Camera-type eye (tissue), 1 donor: Measurements from ENCODE around the gene ZNF99. TPM values are rescaled to one million over a fixed set of nuclear protein-coding genes. Genes with fewer than 3 reads are reported as not detected.

Experiments
- total RNA-seq: library from RNA; depleted of rRNA; stranded (reverse); fragments of >200 nt; gene quantifications from one replicate; pipeline ENCODE4 v1.2.3, GENCODE V29; 2014

The ZNF99 gene
- total RNA-seq = 1.3 TPM

DNA sequence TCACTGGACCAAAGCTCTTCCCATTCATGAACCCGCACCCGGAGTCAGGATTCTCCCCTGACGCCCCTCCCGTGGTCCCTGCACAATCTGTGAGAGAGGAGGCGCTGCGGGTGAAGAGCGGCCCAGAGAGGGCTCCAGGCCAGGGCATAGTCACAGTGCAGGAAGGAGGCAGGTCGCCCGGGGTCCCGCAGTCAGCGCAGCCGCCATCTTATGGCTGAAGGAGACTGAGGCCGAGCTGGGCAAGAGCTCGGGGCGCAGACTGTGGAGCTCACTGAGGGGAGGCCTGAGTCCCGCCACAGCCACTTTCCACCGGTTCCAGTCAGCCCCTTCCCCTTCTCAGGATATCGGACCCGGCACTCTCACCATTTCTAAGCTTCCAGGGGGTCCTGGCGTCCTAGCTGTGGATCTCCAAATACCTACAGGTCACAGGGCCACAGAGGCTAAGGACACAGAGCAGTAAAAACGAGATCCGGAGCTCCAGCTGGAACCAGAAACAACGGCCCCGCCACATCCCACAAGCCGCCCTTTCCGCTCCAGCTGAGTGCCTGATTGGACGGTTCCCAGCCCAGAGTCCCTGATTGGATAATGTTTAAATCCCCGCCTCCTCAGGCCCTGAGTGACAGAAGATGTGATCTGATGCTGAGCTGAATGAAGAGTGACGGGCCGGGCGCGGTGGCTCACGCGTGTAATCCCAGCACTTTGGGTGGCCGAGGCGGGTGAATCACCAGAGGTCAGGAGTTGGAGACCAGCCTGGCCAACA, at the start of gene ZNF99:
Gene ZNF99, minus strand, starts transcription at position 501 of the 760 bp plus-strand sequence. Its CDS starts 135 bp downstream, at position 366.

DNA sequence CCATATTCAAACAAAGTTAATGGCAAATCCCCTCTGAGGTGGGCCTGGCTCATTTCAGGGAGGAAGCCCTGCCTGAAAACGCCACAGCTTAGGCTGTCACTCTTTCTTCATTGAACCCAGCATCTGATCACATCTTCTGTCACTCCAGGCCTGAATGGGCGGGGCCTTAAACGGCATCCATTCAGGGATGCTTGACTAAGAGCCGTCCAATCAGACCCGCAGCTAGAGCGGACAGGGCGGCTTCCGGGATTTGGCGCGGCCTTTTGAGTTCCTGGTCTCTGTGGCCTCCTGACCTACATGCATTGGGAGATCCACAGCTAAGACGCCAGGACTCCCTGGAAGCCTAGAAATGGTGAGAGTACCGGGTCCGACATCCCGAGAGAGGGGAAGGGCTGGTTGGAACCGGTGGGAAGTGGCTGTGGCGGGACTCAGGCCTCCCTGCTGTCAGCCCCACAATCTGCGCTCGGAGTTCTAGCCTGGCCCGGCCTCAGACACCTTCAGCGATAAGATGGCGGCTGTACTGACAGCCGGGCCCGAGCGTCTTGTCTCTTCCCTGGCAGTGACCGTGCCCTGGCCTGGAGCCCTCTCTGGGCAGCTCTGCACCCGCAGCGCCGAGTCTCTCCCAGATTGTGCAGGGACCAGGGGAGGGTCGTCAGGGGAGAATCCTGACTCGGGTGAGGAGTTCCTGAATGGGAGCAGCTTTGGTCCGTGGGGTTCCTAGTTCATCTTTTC, 48.2 kb upstream of the ZNF99 start, which contains the start of gene ZNF723:
Gene ZNF723, plus strand, starts transcription at position 261 of the 732 bp plus-strand sequence. Its CDS starts 89 bp downstream, at position 350.

Other genes starting within 250 kb of the ZNF99 start
- 1.7 TPM for gene ZNF492, start 149.8 kb downstream of the ZNF99 start, total RNA-seq
- gene ZNF723, start 48.1 kb upstream of the ZNF99 start, total RNA-seq = not detected
- gene ZNF728, start 219.0 kb upstream of the ZNF99 start, total RNA-seq = 0.27 TPM